Spinal cord (tissue), 4 donors: ENCODE results near the gene INPP4A. TPM values are rescaled to one million over a fixed set of nuclear protein-coding genes. Genes with fewer than 3 reads are reported as not detected.

ENCODE experiments used
- polyA plus RNA-seq, 2 donors: library from polyadenylated mRNA; unstranded; fragments of 120-200 nt; gene quantifications; one replicate each; pipeline ENCODE4 v1.2.1, GENCODE V29; 2013; ENCODE audit not compliant: insufficient read length in 2 of 2
- total RNA-seq, 2 donors: library from RNA; depleted of rRNA in 1 of 2; stranded (reverse); fragments of 120-200 nt in 1 of 2; fragments of >200 nt in 1 of 2; gene quantifications; one replicate each; pipeline versions ENCODE4 v1.2.3 to v1.2.4, GENCODE V29; 2013 to 2014

The INPP4A gene
- total and polyA plus RNA-seq, 4 donors = 31.2 to 55.0 (median 42.0) TPM

Other genes with a start within 250 kb of the INPP4A start
- 1 to 10 TPM; 4.9 to 7.1 TPM for gene CNGA3, start 98.4 kb upstream of the INPP4A start, total RNA-seq
- gene CNGA3, start 98.4 kb upstream of the INPP4A start, polyA plus RNA-seq = 10 to 100 TPM in 1 of 2 donors, 1 to 10 TPM in 1; 7.5 to 15.2 TPM
- 10 to 100 TPM; 61.8 to 65.7 TPM for gene COA5, start 163.7 kb downstream of the INPP4A start, total RNA-seq
- 10 to 100 TPM; 80.3 to 90.4 TPM for gene COA5, start 163.7 kb downstream of the INPP4A start, polyA plus RNA-seq
- 10 to 100 TPM; 60.7 to 66.2 TPM for gene UNC50, start 163.7 kb downstream of the INPP4A start, total RNA-seq
- 10 to 100 TPM; 64.6 to 66.7 TPM for gene UNC50, start 163.7 kb downstream of the INPP4A start, polyA plus RNA-seq